Astrocyte (in vitro differentiated cells and primary cell): ENCODE data around the gene PNO1. TPM values are rescaled to one million over a fixed set of nuclear protein-coding genes. Genes with fewer than 3 reads are reported as not detected.
"Not testable (repeated sequence)": the region's sequence is repeated elsewhere in the genome, so short reads cannot be mapped to it uniquely, and the experiment has no call there.

Source experiments
- DNase-seq: peaks from one replicate; pipeline ENCODE4 v3.0.0-alpha.2; 2010; ENCODE audit warnings: low read depth
- FAIRE-seq: peaks from 2 replicates; lab custom pipeline; 2011; peaks lifted over from hg19 to GRCh38; lab: Jason Lieb, UNC
- H2AFZ ChIP-seq: 2 replicates; pipeline ENCODE4 v1.6.0; 2012; ENCODE audit warnings: low read depth, low read length, inconsistent platforms
- H3K27ac ChIP-seq: 2 replicates; pipeline ENCODE4 v1.5.1; 2011; ENCODE audit warnings: low read depth, low read length, inconsistent platforms
- H3K27me3 ChIP-seq: 2 replicates; pipeline ENCODE4 v1.6.0; 2011; ENCODE audit warnings: low read length, inconsistent platforms; ENCODE audit not compliant: insufficient read depth
- H3K36me3 ChIP-seq: 2 replicates; pipeline ENCODE4 v1.5.1; 2011; ENCODE audit warnings: low read length, inconsistent platforms; ENCODE audit not compliant: insufficient read depth
- H3K4me1 ChIP-seq: 2 replicates; pipeline ENCODE4 v1.5.1; 2011; ENCODE audit warnings: low read length, inconsistent platforms; ENCODE audit not compliant: insufficient read depth
- H3K4me2 ChIP-seq: 2 replicates; pipeline ENCODE4 v1.6.0; 2012; ENCODE audit warnings: low read length, inconsistent platforms
- H3K4me3 ChIP-seq: 2 replicates; pipeline ENCODE4 v1.5.1; 2011; ENCODE audit warnings: low read depth, mild to moderate bottlenecking, low read length, inconsistent platforms; ENCODE audit not compliant: insufficient read depth
- H3K79me2 ChIP-seq: 2 replicates; pipeline ENCODE4 v1.6.0; 2012; ENCODE audit warnings: mild to moderate bottlenecking, low read length, inconsistent platforms; ENCODE audit not compliant: insufficient read depth
- H3K9ac ChIP-seq: 2 replicates; pipeline ENCODE4 v1.6.0; 2012; ENCODE audit warnings: mild to moderate bottlenecking, low read length, inconsistent platforms
- H3K9me3 ChIP-seq: 2 replicates; pipeline ENCODE4 v1.5.1; 2012; ENCODE audit warnings: low read depth, mild to moderate bottlenecking, low read length, inconsistent platforms; ENCODE audit not compliant: insufficient read depth
- H4K20me1 ChIP-seq: 2 replicates; pipeline ENCODE4 v1.6.0; 2012; ENCODE audit warnings: low read length, inconsistent platforms; ENCODE audit not compliant: insufficient read depth
- H3K27ac Mint-ChIP-seq: one replicate; pipeline ENCODE4 v1.8.0; 2021; ENCODE audit warnings: mild to moderate bottlenecking, mixed read lengths; ENCODE audit not compliant: unreplicated experiment
- H3K27me3 Mint-ChIP-seq: one replicate; pipeline ENCODE4 v1.8.0; 2021; ENCODE audit warnings: low read depth, mixed read lengths; ENCODE audit not compliant: unreplicated experiment
- H3K36me3 Mint-ChIP-seq: one replicate; pipeline ENCODE4 v1.8.0; 2021; ENCODE audit warnings: low read depth, mixed read lengths; ENCODE audit not compliant: unreplicated experiment
- H3K4me1 Mint-ChIP-seq: one replicate; pipeline ENCODE4 v1.8.0; 2021; ENCODE audit warnings: low read depth, mixed read lengths; ENCODE audit not compliant: unreplicated experiment
- H3K4me3 Mint-ChIP-seq: one replicate; pipeline ENCODE4 v1.8.0; 2021; ENCODE audit warnings: mild to moderate bottlenecking, moderate library complexity, mixed read lengths; ENCODE audit not compliant: unreplicated experiment
- H3K9me3 Mint-ChIP-seq: one replicate; pipeline ENCODE4 v1.8.0; 2021; ENCODE audit warnings: mild to moderate bottlenecking, mixed read lengths; ENCODE audit not compliant: unreplicated experiment
- EZH2 ChIP-seq: IDR thresholded peaks from 2 replicates; pipeline ENCODE4 v1.6.1; 2012; ENCODE audit warnings: mild to moderate bottlenecking, low read length, inconsistent platforms; ENCODE audit not compliant: insufficient read depth
- total RNA-seq: library from RNA; stranded (reverse); gene quantifications from 2 replicates; pipeline ENCODE4 v1.2.1, GENCODE V29; 2021
- TF ChIP-seq, protein P1 (sequence below): IDR thresholded peaks from 2 replicates; pipeline ENCODE4 v1.5.1; 2011; ENCODE audit warnings: low read depth, mild to moderate bottlenecking, inconsistent platforms, low read length, moderate library complexity; ENCODE audit not compliant: insufficient read depth

The PNO1 gene
- total RNA-seq, 1 donor from 2014 or later, result 26.8 TPM

DNA sequence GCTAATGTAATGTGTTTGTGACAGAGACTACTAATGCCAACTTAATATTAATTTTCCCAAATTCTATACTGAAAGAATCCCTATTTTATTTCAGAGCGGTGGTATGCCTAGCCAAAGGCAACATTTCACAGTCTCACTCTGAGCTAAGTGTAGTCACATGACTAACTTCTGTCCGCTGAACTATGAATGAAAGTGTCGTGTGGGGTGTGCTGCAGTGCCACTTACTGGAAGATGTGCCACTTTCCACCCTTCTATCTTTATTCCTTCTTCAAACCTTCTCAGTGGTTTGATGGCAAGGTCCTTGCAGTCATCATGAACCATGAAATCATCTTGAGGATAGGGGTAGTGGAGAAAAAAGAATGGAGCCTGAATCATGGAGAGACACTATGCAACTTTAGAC is 47.6 kb upstream of the PNO1 start:
- H3K27ac Mint-ChIP-seq, result no peak overlapping the region
- H3K79me2 ChIP-seq, result no peaks in the 10 kb centered on the region
- H3K4me3 Mint-ChIP-seq, result no peak overlapping the region
- H3K9ac ChIP-seq, result no peak overlapping the region
- no peaks in the 10 kb centered on the region for H3K4me1 Mint-ChIP-seq
- H3K36me3 Mint-ChIP-seq, result no peaks in the 10 kb centered on the region
- FAIRE-seq (no peak), DNase-seq (no peak)
- peaks cover 4% of the 10 kb centered on the region for H3K27me3 Mint-ChIP-seq
- no peaks in the 10 kb centered on the region for H3K4me1 ChIP-seq
- H3K9me3 Mint-ChIP-seq, result peaks cover 7% of the 10 kb centered on the region
- H2AFZ ChIP-seq, result no peak overlapping the region
- H3K4me2 ChIP-seq, result no peak overlapping the region
- H4K20me1 ChIP-seq, result no peaks in the 10 kb centered on the region
- no peak overlapping the region for H3K27ac ChIP-seq
- no peaks in the 10 kb centered on the region for H3K9me3 ChIP-seq
- H3K27me3 ChIP-seq, result no peaks in the 10 kb centered on the region
- H3K36me3 ChIP-seq, result no peaks in the 10 kb centered on the region
- TF ChIP-seq, protein P1, sequence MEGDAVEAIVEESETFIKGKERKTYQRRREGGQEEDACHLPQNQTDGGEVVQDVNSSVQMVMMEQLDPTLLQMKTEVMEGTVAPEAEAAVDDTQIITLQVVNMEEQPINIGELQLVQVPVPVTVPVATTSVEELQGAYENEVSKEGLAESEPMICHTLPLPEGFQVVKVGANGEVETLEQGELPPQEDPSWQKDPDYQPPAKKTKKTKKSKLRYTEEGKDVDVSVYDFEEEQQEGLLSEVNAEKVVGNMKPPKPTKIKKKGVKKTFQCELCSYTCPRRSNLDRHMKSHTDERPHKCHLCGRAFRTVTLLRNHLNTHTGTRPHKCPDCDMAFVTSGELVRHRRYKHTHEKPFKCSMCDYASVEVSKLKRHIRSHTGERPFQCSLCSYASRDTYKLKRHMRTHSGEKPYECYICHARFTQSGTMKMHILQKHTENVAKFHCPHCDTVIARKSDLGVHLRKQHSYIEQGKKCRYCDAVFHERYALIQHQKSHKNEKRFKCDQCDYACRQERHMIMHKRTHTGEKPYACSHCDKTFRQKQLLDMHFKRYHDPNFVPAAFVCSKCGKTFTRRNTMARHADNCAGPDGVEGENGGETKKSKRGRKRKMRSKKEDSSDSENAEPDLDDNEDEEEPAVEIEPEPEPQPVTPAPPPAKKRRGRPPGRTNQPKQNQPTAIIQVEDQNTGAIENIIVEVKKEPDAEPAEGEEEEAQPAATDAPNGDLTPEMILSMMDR, result no peak
- TF ChIP-seq EZH2, result no peak
- no peak overlapping the region for H3K4me3 ChIP-seq

DNA sequence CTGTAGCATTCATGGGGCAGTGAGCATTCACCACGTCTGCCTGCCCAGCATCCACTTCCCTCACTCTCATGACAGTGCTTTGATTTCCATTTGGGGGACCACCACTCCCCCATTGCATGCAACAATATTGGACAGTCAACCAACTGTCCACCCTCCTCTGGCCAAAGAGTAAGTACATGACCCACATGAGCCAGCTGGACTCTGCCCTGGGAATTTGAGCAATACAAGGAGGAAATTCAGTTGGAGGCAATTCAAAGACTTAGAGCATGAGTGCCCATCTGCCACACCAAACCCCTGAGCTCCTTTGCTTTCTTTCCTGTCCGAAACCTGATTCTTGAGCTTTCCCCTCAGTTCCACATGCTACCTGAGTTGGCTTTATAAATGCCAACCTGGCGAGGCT is 41.7 kb upstream of the PNO1 start:
- no peaks in the 10 kb centered on the region for H3K36me3 ChIP-seq
- DNase-seq (no peak), FAIRE-seq (no peak)
- no peaks in the 10 kb centered on the region for H3K9me3 ChIP-seq
- no peak overlapping the region for H3K27ac ChIP-seq
- H3K9ac ChIP-seq, result no peak overlapping the region
- Mint-ChIP-seq H3K27ac (no peak overlapping the region), H3K36me3 (no peaks in the 10 kb centered on the region), H3K9me3 (peaks cover 2% of the 10 kb centered on the region), H3K4me3 (no peak overlapping the region), H3K27me3 (peaks cover 9% of the 10 kb centered on the region), H3K4me1 (no peaks in the 10 kb centered on the region)
- H2AFZ ChIP-seq, result no peak overlapping the region
- no peaks in the 10 kb centered on the region for H3K4me1 ChIP-seq
- H3K4me3 ChIP-seq, result no peak overlapping the region
- no peaks in the 10 kb centered on the region for H3K27me3 ChIP-seq
- no peaks in the 10 kb centered on the region for H4K20me1 ChIP-seq
- no peak overlapping the region for H3K4me2 ChIP-seq
- no peaks in the 10 kb centered on the region for H3K79me2 ChIP-seq
- TF ChIP-seq EZH2, result no peak
- TF ChIP-seq, protein P1, result no peak

DNA sequence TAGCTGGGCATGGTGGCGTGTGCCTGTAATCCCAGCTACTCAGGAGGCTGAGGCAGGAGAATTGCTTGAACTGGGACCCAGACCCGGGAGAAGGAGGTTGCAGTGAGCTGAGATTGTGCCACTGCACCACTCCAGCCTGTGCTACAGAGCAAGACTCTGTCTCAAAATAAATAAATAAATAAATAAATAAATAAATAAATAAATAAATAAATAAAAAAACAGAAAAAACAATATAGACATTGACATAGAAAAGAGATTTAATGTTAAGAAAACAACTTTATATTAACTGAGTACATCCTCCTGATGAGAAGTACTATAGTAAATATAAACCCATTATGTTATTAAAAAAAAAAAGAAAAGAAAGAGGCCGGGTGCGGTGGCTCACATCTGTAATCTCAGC is 39.8 kb upstream of the PNO1 start:
- H3K79me2 ChIP-seq, result not testable (repeated sequence)

More for the DNA sequence above, 39.8 kb upstream of the PNO1 start:
- not testable (repeated sequence) for H3K27me3 Mint-ChIP-seq, FAIRE-seq, H3K9ac ChIP-seq, H3K4me3 ChIP-seq, H3K27me3 ChIP-seq, H3K4me2 ChIP-seq, H3K4me1 Mint-ChIP-seq, H3K36me3 ChIP-seq, H3K4me3 Mint-ChIP-seq, H4K20me1 ChIP-seq, H3K9me3 ChIP-seq, DNase-seq, H3K27ac Mint-ChIP-seq, H2AFZ ChIP-seq, H3K36me3 Mint-ChIP-seq, H3K4me1 ChIP-seq, H3K9me3 Mint-ChIP-seq, H3K27ac ChIP-seq
